K562 (cell line): ENCODE results near the gene CHMP1A.

Experiments used
- HDAC2 ChIP-seq: fragments of 450-650 bp; IDR thresholded peaks from 2 replicates; pipeline ENCODE4 v1.6.1; 2016; ENCODE audit warnings: mild to moderate bottlenecking
- POLR2A ChIP-seq: fragments of 450-650 bp; conservative IDR thresholded peaks from 2 replicates; pipeline ENCODE4 v1.6.1; 2016
- POLR2AphosphoS5 ChIP-seq: IDR thresholded peaks from 2 replicates; pipeline ENCODE4 v1.6.1; 2011; ENCODE audit warnings: mild to moderate bottlenecking, low read depth, low read length, moderate library complexity; ENCODE audit not compliant: control insufficient read depth, insufficient read depth
- SRSF7 ChIP-seq: fragments of 200-400 bp; formaldehyde crosslinking; optimal IDR thresholded peaks from 2 replicates; pipeline ENCODE3; 2017; ENCODE audit warnings: mild to moderate bottlenecking, low read depth, low read length
- TAF7 ChIP-seq: fragments of 450-650 bp; IDR thresholded peaks from 2 replicates; pipeline ENCODE4 v1.6.1; 2016; ENCODE audit warnings: missing genetic modification characterization, missing compliant biosample characterization
- ZNF3 ChIP-seq: fragments of 250-450 bp; sonication (Bioruptor Pico); IDR thresholded peaks from 2 replicates; pipeline ENCODE4 v1.5.0; 2021; ENCODE audit warnings: mild to moderate bottlenecking, moderate library complexity
- TF ChIP-seq, protein P1 (sequence below): sonication (generic); formaldehyde crosslinking; IDR thresholded peaks from 2 replicates; pipeline ENCODE4 v1.9.0; 2022; ENCODE audit warnings: mild to moderate bottlenecking, missing genetic modification reagents
- TF ChIP-seq, protein P2 (sequence below), 2 experiments: fragments of 450-650 bp in 1 of 2; IDR thresholded peaks; 2 replicates each; pipeline ENCODE4 v1.6.1; 2011 to 2017; ENCODE audit warnings: low read depth in 2 of 2, antibody characterized with exemption in 1 of 2, borderline replicate concordance in 1 of 2, low read length in 1 of 2, mild to moderate bottlenecking in 1 of 2, mixed read lengths in 1 of 2; ENCODE audit not compliant: control insufficient read depth in 1 of 2

DNA sequence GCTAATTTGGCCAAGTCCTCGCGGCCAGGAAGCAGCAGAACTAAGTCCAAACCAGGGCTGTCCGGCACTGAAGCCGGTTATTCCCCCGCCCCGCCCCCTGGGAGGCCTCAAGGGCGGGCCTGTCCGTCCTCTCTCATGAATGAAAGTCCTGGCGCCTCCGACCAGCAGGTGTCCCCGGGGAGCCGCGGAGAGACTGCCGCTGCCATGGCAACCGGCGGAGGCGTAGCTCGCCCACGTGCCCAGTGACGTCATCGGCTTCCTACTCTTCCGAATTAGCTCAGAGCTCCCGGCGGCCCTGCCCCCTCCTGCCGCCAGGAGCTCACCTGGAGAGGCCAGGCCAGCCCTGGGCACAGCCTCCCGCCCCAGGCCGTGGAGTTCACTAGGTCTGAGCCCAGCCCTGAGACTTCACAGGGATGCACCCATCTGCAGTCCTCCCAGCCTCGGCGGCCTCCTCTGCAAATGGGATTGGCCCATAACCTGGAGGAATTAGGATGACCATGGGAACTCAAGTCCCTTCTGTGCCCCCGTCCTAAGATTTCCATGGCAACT lies 42.7 kb upstream of the CHMP1A start:
- TF ChIP-seq, protein P1, sequence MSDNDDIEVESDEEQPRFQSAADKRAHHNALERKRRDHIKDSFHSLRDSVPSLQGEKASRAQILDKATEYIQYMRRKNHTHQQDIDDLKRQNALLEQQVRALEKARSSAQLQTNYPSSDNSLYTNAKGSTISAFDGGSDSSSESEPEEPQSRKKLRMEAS (CRISPR knock-in tag), result peak; percentile 91
- TF ChIP-seq, protein P2, sequence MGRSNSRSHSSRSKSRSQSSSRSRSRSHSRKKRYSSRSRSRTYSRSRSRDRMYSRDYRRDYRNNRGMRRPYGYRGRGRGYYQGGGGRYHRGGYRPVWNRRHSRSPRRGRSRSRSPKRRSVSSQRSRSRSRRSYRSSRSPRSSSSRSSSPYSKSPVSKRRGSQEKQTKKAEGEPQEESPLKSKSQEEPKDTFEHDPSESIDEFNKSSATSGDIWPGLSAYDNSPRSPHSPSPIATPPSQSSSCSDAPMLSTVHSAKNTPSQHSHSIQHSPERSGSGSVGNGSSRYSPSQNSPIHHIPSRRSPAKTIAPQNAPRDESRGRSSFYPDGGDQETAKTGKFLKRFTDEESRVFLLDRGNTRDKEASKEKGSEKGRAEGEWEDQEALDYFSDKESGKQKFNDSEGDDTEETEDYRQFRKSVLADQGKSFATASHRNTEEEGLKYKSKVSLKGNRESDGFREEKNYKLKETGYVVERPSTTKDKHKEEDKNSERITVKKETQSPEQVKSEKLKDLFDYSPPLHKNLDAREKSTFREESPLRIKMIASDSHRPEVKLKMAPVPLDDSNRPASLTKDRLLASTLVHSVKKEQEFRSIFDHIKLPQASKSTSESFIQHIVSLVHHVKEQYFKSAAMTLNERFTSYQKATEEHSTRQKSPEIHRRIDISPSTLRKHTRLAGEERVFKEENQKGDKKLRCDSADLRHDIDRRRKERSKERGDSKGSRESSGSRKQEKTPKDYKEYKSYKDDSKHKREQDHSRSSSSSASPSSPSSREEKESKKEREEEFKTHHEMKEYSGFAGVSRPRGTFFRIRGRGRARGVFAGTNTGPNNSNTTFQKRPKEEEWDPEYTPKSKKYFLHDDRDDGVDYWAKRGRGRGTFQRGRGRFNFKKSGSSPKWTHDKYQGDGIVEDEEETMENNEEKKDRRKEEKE (IDR thresholded peaks at IDR 0.05; ENCODE audit: borderline replicate concordance in 1 of 2, control insufficient read depth in 1 of 2, low read depth in 2 of 2, low read length in 1 of 2), result no peak
- TF ChIP-seq POLR2A (no peak; the same call in 1 of the 2 replicates), SRSF7 (no peak), TAF7 (tag) (no peak), HDAC2 (peak; percentile 61; the same call in 1 of the 2 replicates), POLR2AphosphoS5 (no peak), ZNF3 (no peak)
